ENCODE data around the gene PCYOX1L. TPM values are rescaled to one million over a fixed set of nuclear protein-coding genes. Genes with fewer than 3 reads are reported as not detected.
"Not testable (repeated sequence)": the region's sequence is repeated elsewhere in the genome, so short reads cannot be mapped to it uniquely, and the experiment has no call there.

PCYOX1L gene
- total RNA-seq, 1 donor from 2014 or later: 11.9 TPM

GRCh38 chr5:149388498-149389190 lies 30.8 kb downstream of the PCYOX1L start:
- H3K4me3 ChIP-seq (ENCODE audit: low read depth, low read length): no peak overlapping the region
- no peaks in the 10 kb centered on the region for H3K36me3 ChIP-seq (ENCODE audit: control insufficient read depth, insufficient read depth, low read length)
- TF ChIP-seq, protein P1, sequence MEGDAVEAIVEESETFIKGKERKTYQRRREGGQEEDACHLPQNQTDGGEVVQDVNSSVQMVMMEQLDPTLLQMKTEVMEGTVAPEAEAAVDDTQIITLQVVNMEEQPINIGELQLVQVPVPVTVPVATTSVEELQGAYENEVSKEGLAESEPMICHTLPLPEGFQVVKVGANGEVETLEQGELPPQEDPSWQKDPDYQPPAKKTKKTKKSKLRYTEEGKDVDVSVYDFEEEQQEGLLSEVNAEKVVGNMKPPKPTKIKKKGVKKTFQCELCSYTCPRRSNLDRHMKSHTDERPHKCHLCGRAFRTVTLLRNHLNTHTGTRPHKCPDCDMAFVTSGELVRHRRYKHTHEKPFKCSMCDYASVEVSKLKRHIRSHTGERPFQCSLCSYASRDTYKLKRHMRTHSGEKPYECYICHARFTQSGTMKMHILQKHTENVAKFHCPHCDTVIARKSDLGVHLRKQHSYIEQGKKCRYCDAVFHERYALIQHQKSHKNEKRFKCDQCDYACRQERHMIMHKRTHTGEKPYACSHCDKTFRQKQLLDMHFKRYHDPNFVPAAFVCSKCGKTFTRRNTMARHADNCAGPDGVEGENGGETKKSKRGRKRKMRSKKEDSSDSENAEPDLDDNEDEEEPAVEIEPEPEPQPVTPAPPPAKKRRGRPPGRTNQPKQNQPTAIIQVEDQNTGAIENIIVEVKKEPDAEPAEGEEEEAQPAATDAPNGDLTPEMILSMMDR (IDR thresholded peaks at IDR 0.05; ENCODE audit: insufficient read depth, low read length, poor library complexity, severe bottlenecking): no peak
- H3K27me3 ChIP-seq (ENCODE audit: control insufficient read depth, insufficient read depth, low read length): no peaks in the 10 kb centered on the region
- DNase-seq (ENCODE audit: low read depth): no peak

DNA sequence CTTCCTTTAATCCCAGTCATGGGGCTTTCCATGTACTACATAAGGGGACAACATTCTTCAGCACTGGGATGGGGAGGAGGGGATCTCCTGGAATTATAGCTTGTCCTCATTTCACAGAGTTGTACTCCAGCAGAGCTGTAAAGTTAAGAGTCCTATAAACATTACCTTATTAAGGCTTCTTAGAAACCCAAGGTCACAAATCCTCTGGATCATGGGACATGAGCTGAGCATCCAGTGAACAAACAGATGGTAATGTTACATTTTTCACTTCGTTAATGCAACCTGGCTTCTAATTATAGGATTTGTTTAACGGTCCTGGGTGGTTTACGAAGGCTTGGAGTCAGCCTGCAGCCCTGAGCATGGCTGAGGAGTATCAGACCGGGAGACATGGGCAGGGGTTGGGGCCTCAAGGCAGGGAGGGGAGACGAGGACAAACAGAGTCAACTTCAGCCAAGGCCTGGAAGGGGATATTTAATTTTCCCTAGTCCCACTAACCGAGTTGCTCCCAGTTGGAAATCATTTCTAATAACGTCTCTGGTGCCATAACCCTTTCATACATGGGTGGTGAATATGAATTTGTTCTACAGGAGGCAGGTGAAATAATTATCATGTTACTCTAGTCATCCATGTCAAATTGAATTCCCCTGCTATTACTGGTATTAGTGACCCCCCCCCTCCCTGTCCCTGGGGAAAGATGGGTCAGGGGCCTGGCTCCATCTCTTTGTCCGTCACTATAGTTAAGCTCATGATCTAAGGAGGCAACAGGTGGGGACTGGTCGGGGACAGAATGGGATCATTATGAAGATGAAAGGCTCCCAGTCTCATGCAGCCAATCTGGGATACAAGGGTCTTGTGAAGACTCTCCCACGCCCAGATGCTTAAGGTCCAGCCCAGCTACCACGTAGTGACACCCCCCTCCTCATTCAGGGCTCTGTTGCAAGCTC lies 32.0 kb downstream of the PCYOX1L start:
- Histone ChIP-seq H3K36me3 (ENCODE audit: control insufficient read depth, insufficient read depth, low read length) (no peaks in the 10 kb centered on the region), H3K27me3 (ENCODE audit: control insufficient read depth, insufficient read depth, low read length) (no peaks in the 10 kb centered on the region), H3K4me3 (ENCODE audit: low read depth, low read length) (no peak overlapping the region)
- TF ChIP-seq, protein P1 (IDR thresholded peaks at IDR 0.05; ENCODE audit: insufficient read depth, low read length, poor library complexity, severe bottlenecking): no peak
- no peak for DNase-seq (ENCODE audit: low read depth)

DNA sequence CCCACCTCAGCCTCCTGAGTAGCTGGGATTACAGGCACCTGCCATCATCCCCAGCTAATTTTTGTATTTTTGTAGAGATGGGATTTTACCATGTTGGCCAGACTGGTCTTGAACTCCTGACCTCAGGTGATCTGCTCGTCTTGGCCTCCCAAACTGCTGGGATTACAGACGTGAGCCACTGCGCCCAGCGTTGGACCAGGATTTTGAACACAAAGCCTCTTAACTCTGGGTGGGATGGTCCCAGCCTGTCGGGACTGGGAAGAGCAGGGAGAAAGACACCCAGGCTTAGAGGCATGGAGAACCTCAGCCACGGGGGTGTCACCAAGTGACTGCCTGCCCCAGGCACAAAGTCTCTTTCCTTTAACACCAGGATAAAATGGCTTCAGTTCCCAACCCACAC lies 33.2 kb downstream of the PCYOX1L start:
- DNase-seq (ENCODE audit: low read depth); H3K36me3 ChIP-seq (ENCODE audit: control insufficient read depth, insufficient read depth, low read length); H3K4me3 ChIP-seq (ENCODE audit: low read depth, low read length); H3K27me3 ChIP-seq (ENCODE audit: control insufficient read depth, insufficient read depth, low read length): not testable (repeated sequence)

GRCh38 chr5:149391524-149391923 lies 33.7 kb downstream of the PCYOX1L start:
- TF ChIP-seq, protein P1 (IDR thresholded peaks at IDR 0.05; ENCODE audit: insufficient read depth, low read length, poor library complexity, severe bottlenecking): no peak
- no peak for DNase-seq (ENCODE audit: low read depth)
- no peak overlapping the region for H3K4me3 ChIP-seq (ENCODE audit: low read depth, low read length)
- no peaks in the 10 kb centered on the region for H3K36me3 ChIP-seq (ENCODE audit: control insufficient read depth, insufficient read depth, low read length)
- no peaks in the 10 kb centered on the region for H3K27me3 ChIP-seq (ENCODE audit: control insufficient read depth, insufficient read depth, low read length)

GRCh38 chr5:149392718-149393117 lies 34.9 kb downstream of the PCYOX1L start:
- H3K4me3 ChIP-seq (ENCODE audit: low read depth, low read length): no peak overlapping the region
- no peaks in the 10 kb centered on the region for H3K27me3 ChIP-seq (ENCODE audit: control insufficient read depth, insufficient read depth, low read length)
- H3K36me3 ChIP-seq (ENCODE audit: control insufficient read depth, insufficient read depth, low read length): no peaks in the 10 kb centered on the region
- DNase-seq (ENCODE audit: low read depth): no peak
- TF ChIP-seq, protein P1 (IDR thresholded peaks at IDR 0.05; ENCODE audit: insufficient read depth, low read length, poor library complexity, severe bottlenecking): no peak

DNA sequence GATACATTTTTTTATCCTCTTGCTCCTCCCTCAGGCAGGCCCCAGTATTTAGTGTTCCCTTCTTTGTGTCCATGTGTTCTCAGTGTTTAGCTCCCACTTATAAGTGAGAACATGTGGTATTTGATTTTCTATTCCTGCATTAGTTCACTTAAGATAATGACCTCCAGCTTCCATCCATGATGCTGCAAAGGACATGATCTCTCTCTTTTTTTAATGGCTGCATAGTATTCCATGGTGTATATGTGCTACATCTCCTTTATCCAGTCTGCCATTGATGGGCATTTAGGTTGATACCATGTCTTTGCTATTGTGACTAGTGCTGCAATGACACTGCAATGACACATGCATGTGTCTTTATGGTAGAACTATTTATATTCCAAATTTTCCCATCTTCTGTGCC lies 37.1 kb downstream of the PCYOX1L start:
- DNase-seq (ENCODE audit: low read depth); H3K4me3 ChIP-seq (ENCODE audit: low read depth, low read length); H3K27me3 ChIP-seq (ENCODE audit: control insufficient read depth, insufficient read depth, low read length); H3K36me3 ChIP-seq (ENCODE audit: control insufficient read depth, insufficient read depth, low read length): not testable (repeated sequence)
